Measurements from ENCODE around the gene NKIRAS1. TPM values are rescaled to one million over a fixed set of nuclear protein-coding genes. Genes with fewer than 3 reads are reported as not detected.
"Not testable (repeated sequence)": the region's sequence is repeated elsewhere in the genome, so short reads cannot be mapped to it uniquely, and the experiment has no call there.

NKIRAS1 gene
- total RNA-seq, 2 experiments from 2014 or later, result 2.2 to 3.1 TPM

GRCh38 chr3:23865595-23866396, 51.0 kb downstream of the NKIRAS1 start:
- POLR2A ChIA-PET, result no interaction called here
- Mint-ChIP-seq H3K4me3 (no peak overlapping the region), H3K27ac (no peak overlapping the region), H3K9me3 (ENCODE audit: insufficient read depth) (no peaks in the 10 kb centered on the region), H3K4me1 (ENCODE audit: low read depth) (peaks cover 2% of the 10 kb centered on the region), H3K36me3 (ENCODE audit: low read depth) (peaks cover 4% of the 10 kb centered on the region), H3K27me3 (ENCODE audit: low read depth) (no peaks in the 10 kb centered on the region)
- CTCF ChIA-PET, result interaction anchor here (1.8 to 2.3 kb wide), 2 partner anchors 11 to 23 kb away, joined by 6 read pairs; no protein-coding TSS in a partner anchor
- ATAC-seq (no peak), DNase-seq (no peak)

GRCh38 chr3:23864931-23865330, 51.9 kb downstream of the NKIRAS1 start:
- ChIA-PET POLR2A (no interaction called here), CTCF (interaction anchor here (0.6 to 2.3 kb wide), 2 partner anchors 11 to 905 kb away, joined by 3 to 6 read pairs; no protein-coding TSS in a partner anchor)

GRCh38 chr3:23863060-23863459, 53.7 kb downstream of the NKIRAS1 start:
- peaks cover 22% of the 10 kb centered on the region for H3K4me1 Mint-ChIP-seq (ENCODE audit: low read depth)
- DNase-seq (no peak), ATAC-seq (no peak)
- no peak overlapping the region for H3K4me3 Mint-ChIP-seq
- H3K9me3 Mint-ChIP-seq (ENCODE audit: insufficient read depth), result no peaks in the 10 kb centered on the region
- H3K27me3 Mint-ChIP-seq (ENCODE audit: low read depth), result no peaks in the 10 kb centered on the region
- H3K36me3 Mint-ChIP-seq (ENCODE audit: low read depth), result peaks cover 4% of the 10 kb centered on the region
- ChIA-PET POLR2A (no interaction called here), CTCF (no interaction called here)
- H3K27ac Mint-ChIP-seq, result no peak overlapping the region

More at GRCh38 chr3:23864931-23865330, 51.9 kb downstream of the NKIRAS1 start:
- Mint-ChIP-seq H3K4me3 (no peak overlapping the region), H3K27me3 (ENCODE audit: low read depth) (no peaks in the 10 kb centered on the region), H3K36me3 (ENCODE audit: low read depth) (peaks cover 4% of the 10 kb centered on the region), H3K4me1 (ENCODE audit: low read depth) (peaks cover 9% of the 10 kb centered on the region), H3K27ac (no peak overlapping the region), H3K9me3 (ENCODE audit: insufficient read depth) (no peaks in the 10 kb centered on the region)
- ATAC-seq, result no peak
- no peak for DNase-seq

GRCh38 chr3:23861689-23862088, 55.1 kb downstream of the NKIRAS1 start:
- POLR2A ChIA-PET, result no interaction called here
- Mint-ChIP-seq H3K27ac (no peak overlapping the region), H3K4me3 (no peak overlapping the region), H3K9me3 (ENCODE audit: insufficient read depth) (no peaks in the 10 kb centered on the region), H3K27me3 (ENCODE audit: low read depth) (no peaks in the 10 kb centered on the region), H3K4me1 (ENCODE audit: low read depth) (peaks cover 34% of the 10 kb centered on the region), H3K36me3 (ENCODE audit: low read depth) (peaks cover 4% of the 10 kb centered on the region)
- ATAC-seq (no peak), DNase-seq (no peak)
- CTCF ChIA-PET, result no interaction called here

- Mint-ChIP-seq H3K4me3 (no peak overlapping the region), H3K36me3 (ENCODE audit: low read depth) (peaks cover 4% of the 10 kb centered on the region), H3K27ac (peak overlapping the region; percentile 44), H3K27me3 (ENCODE audit: low read depth) (no peaks in the 10 kb centered on the region), H3K4me1 (ENCODE audit: low read depth) (peaks cover 37% of the 10 kb centered on the region), H3K9me3 (ENCODE audit: insufficient read depth) (no peaks in the 10 kb centered on the region)
- POLR2A ChIA-PET, result interaction anchor here (0.6 to 3.5 kb wide), 2 partner anchors 29 to 57 kb away, joined by 3 to 14 read pairs; partner anchors contain the start of genes NKIRAS1 and RPL15
- no peak for DNase-seq
- CTCF ChIA-PET, result interaction anchor here (0.8 to 2.3 kb wide), 3 partner anchors 24 to 29 kb away, joined by 3 to 6 read pairs (median 4); no protein-coding TSS in a partner anchor
- peak; percentile 27 for ATAC-seq
Measured at GRCh38 chr3:23859839-23860382, 56.9 kb downstream of the NKIRAS1 start.

- no peaks in the 10 kb centered on the region for H3K27me3 Mint-ChIP-seq (ENCODE audit: low read depth)
- no peak for ATAC-seq
- no peak overlapping the region for H3K27ac Mint-ChIP-seq
- ChIA-PET CTCF (interaction anchor here (0.9 to 2.3 kb wide), 5 partner anchors 23 to 58 kb away, joined by 3 to 6 read pairs (median 4); partner anchors contain the start of genes NKIRAS1 and RPL15), POLR2A (interaction anchor here (0.5 to 3.5 kb wide), 2 partner anchors 32 to 58 kb away, joined by 7 to 14 read pairs; partner anchors contain the start of genes NKIRAS1 and RPL15)
- peaks cover 4% of the 10 kb centered on the region for H3K36me3 Mint-ChIP-seq (ENCODE audit: low read depth)
- no peak for DNase-seq
- no peaks in the 10 kb centered on the region for H3K9me3 Mint-ChIP-seq (ENCODE audit: insufficient read depth)
- peaks cover 37% of the 10 kb centered on the region for H3K4me1 Mint-ChIP-seq (ENCODE audit: low read depth)
- H3K4me3 Mint-ChIP-seq, result no peak overlapping the region
Measured at GRCh38 chr3:23859012-23859743, 57.6 kb downstream of the NKIRAS1 start.

- H3K9me3 Mint-ChIP-seq (ENCODE audit: insufficient read depth), result peaks cover 7% of the 10 kb centered on the region
- CTCF ChIA-PET, result no interaction called here
Measured at GRCh38 chr3:23856286-23856685, 60.5 kb downstream of the NKIRAS1 start.

GRCh38 chr3:23849462-23849861, 67.3 kb downstream of the NKIRAS1 start:
- H3K9me3 Mint-ChIP-seq (ENCODE audit: insufficient read depth); H3K4me3 Mint-ChIP-seq; ATAC-seq; H3K27ac Mint-ChIP-seq; POLR2A ChIA-PET; H3K4me1 Mint-ChIP-seq (ENCODE audit: low read depth); CTCF ChIA-PET; H3K27me3 Mint-ChIP-seq (ENCODE audit: low read depth); DNase-seq: not testable (repeated sequence)
- H3K36me3 Mint-ChIP-seq (ENCODE audit: low read depth), result peaks cover 26% of the 10 kb centered on the region

More at GRCh38 chr3:23856286-23856685, 60.5 kb downstream of the NKIRAS1 start:
- Mint-ChIP-seq H3K27ac (no peak overlapping the region), H3K4me3 (no peak overlapping the region), H3K4me1 (ENCODE audit: low read depth) (peaks cover 35% of the 10 kb centered on the region), H3K27me3 (ENCODE audit: low read depth) (no peaks in the 10 kb centered on the region), H3K36me3 (ENCODE audit: low read depth) (peaks cover 18% of the 10 kb centered on the region)
- DNase-seq (no peak), ATAC-seq (no peak)
- POLR2A ChIA-PET, result no interaction called here

GRCh38 chr3:23845326-23846216, 71.2 kb downstream of the NKIRAS1 start:
- Mint-ChIP-seq H3K36me3 (ENCODE audit: low read depth) (peaks cover 4% of the 10 kb centered on the region), H3K9me3 (ENCODE audit: insufficient read depth) (no peaks in the 10 kb centered on the region), H3K27me3 (ENCODE audit: low read depth) (no peaks in the 10 kb centered on the region), H3K4me3 (no peak overlapping the region), H3K4me1 (ENCODE audit: low read depth) (no peaks in the 10 kb centered on the region), H3K27ac (no peak overlapping the region)
- DNase-seq (no peak), ATAC-seq (no peak)
- POLR2A ChIA-PET, result no interaction called here
- CTCF ChIA-PET, result interaction anchor here (1.2 to 2.4 kb wide), 3 partner anchors 8 to 33 kb away, joined by 3 to 6 read pairs (median 4); no protein-coding TSS in a partner anchor

- DNase-seq (no peak), ATAC-seq (no peak)
- Mint-ChIP-seq H3K27me3 (ENCODE audit: low read depth) (no peaks in the 10 kb centered on the region), H3K4me1 (ENCODE audit: low read depth) (no peaks in the 10 kb centered on the region), H3K27ac (no peak overlapping the region), H3K4me3 (no peak overlapping the region), H3K9me3 (ENCODE audit: insufficient read depth) (no peaks in the 10 kb centered on the region), H3K36me3 (ENCODE audit: low read depth) (peaks cover 2% of the 10 kb centered on the region)
- POLR2A ChIA-PET, result no interaction called here
- CTCF ChIA-PET, result no interaction called here
Measured at GRCh38 chr3:23843869-23844268, 72.9 kb downstream of the NKIRAS1 start.

All from activated CD8-positive, alpha-beta T cell treated with anti-CD3 and anti-CD28 coated beads, Interleukin-2, amount 10 ng/mL, durations not matched to agents 7 days and 5 days (primary cell).